WTC11 (cell line): ENCODE results near the gene UNC5A.

Source experiments
- AFF4 ChIP-seq: sonication (generic); formaldehyde crosslinking; IDR thresholded peaks from 2 replicates; pipeline ENCODE4 v1.8.1; 2023; ENCODE audit warnings: mild to moderate bottlenecking, missing genetic modification reagents, borderline replicate concordance
- FOXJ3 ChIP-seq: sonication (generic); formaldehyde crosslinking; IDR thresholded peaks from 2 replicates; pipeline ENCODE4 v1.9.0; 2021; ENCODE audit warnings: missing genetic modification reagents, mild to moderate bottlenecking, borderline replicate concordance
- KAT7 ChIP-seq: sonication (generic); formaldehyde crosslinking; IDR thresholded peaks from 2 replicates; pipeline ENCODE4 v1.8.1; 2023; ENCODE audit warnings: missing genetic modification reagents, mild to moderate bottlenecking, borderline replicate concordance
- MAX ChIP-seq: sonication (generic); formaldehyde crosslinking; IDR thresholded peaks from 2 replicates; pipeline ENCODE4 v1.8.0; 2022; ENCODE audit warnings: mild to moderate bottlenecking, missing genetic modification reagents
- SP1 ChIP-seq: sonication (generic); formaldehyde crosslinking; conservative IDR thresholded peaks from 2 replicates; pipeline ENCODE4 v1.8.1; 2022; ENCODE audit warnings: missing genetic modification reagents
- TCF7 ChIP-seq: sonication (generic); formaldehyde crosslinking; IDR thresholded peaks from 2 replicates; pipeline ENCODE4 v1.8.0; 2022; ENCODE audit warnings: mild to moderate bottlenecking, low read depth, missing genetic modification reagents, moderate library complexity
- TEAD1 ChIP-seq: sonication (generic); formaldehyde crosslinking; IDR thresholded peaks from 2 replicates; pipeline ENCODE4 v1.8.0; 2022; ENCODE audit warnings: mild to moderate bottlenecking, missing genetic modification reagents
- ZNF263 ChIP-seq: sonication (generic); formaldehyde crosslinking; IDR thresholded peaks from 2 replicates; pipeline ENCODE4 v1.8.1; 2022; ENCODE audit warnings: low read depth, mild to moderate bottlenecking, moderate library complexity, missing genetic modification reagents
- ZNF423 ChIP-seq: fragments of 250-450 bp; sonication (Bioruptor Pico); IDR thresholded peaks from 2 replicates; pipeline ENCODE4 v2.1.2; 2022; ENCODE audit warnings: mild to moderate bottlenecking, moderate library complexity
- TF ChIP-seq, protein P1 (sequence below): fragments of 200-600 bp; IDR thresholded peaks from 2 replicates; pipeline ENCODE4 v1.8.0; 2022; ENCODE audit warnings: antibody characterized with exemption
- TF ChIP-seq, protein P2 (sequence below): sonication (generic); formaldehyde crosslinking; IDR thresholded peaks from 2 replicates; pipeline ENCODE4 v1.8.1; 2023; ENCODE audit warnings: mild to moderate bottlenecking, missing genetic modification reagents

- TF ChIP-seq, protein P1, sequence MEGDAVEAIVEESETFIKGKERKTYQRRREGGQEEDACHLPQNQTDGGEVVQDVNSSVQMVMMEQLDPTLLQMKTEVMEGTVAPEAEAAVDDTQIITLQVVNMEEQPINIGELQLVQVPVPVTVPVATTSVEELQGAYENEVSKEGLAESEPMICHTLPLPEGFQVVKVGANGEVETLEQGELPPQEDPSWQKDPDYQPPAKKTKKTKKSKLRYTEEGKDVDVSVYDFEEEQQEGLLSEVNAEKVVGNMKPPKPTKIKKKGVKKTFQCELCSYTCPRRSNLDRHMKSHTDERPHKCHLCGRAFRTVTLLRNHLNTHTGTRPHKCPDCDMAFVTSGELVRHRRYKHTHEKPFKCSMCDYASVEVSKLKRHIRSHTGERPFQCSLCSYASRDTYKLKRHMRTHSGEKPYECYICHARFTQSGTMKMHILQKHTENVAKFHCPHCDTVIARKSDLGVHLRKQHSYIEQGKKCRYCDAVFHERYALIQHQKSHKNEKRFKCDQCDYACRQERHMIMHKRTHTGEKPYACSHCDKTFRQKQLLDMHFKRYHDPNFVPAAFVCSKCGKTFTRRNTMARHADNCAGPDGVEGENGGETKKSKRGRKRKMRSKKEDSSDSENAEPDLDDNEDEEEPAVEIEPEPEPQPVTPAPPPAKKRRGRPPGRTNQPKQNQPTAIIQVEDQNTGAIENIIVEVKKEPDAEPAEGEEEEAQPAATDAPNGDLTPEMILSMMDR = no peak
- no peak for TF ChIP-seq ZNF423 (CRISPR knock-in tag)
- no peak for TF ChIP-seq MAX (CRISPR knock-in tag)
- no peak for TF ChIP-seq TEAD1 (CRISPR knock-in tag)
- TF ChIP-seq AFF4 (CRISPR knock-in tag) = no peak
- TF ChIP-seq, protein P2, sequence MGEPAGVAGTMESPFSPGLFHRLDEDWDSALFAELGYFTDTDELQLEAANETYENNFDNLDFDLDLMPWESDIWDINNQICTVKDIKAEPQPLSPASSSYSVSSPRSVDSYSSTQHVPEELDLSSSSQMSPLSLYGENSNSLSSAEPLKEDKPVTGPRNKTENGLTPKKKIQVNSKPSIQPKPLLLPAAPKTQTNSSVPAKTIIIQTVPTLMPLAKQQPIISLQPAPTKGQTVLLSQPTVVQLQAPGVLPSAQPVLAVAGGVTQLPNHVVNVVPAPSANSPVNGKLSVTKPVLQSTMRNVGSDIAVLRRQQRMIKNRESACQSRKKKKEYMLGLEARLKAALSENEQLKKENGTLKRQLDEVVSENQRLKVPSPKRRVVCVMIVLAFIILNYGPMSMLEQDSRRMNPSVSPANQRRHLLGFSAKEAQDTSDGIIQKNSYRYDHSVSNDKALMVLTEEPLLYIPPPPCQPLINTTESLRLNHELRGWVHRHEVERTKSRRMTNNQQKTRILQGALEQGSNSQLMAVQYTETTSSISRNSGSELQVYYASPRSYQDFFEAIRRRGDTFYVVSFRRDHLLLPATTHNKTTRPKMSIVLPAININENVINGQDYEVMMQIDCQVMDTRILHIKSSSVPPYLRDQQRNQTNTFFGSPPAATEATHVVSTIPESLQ = no peak
- TF ChIP-seq KAT7 (CRISPR knock-in tag) = no peak
- TF ChIP-seq TCF7 (CRISPR knock-in tag) = no peak
- TF ChIP-seq ZNF263 = no peak
- no peak for TF ChIP-seq SP1 (CRISPR knock-in tag)
- no peak for TF ChIP-seq FOXJ3 (CRISPR knock-in tag)
Measured at GRCh38 chr5:176866707-176867310, 56.5 kb downstream of the UNC5A start.
